K562 (cell line): ENCODE measurements around the gene CCDC181.

Experiments
- ASH1L ChIP-seq: fragments of 450-650 bp; IDR thresholded peaks from 2 replicates; pipeline ENCODE4 v1.6.1; 2018; ENCODE audit warnings: borderline replicate concordance, mild to moderate bottlenecking, low read depth; ENCODE audit not compliant: partially characterized antibody
- SOX6 ChIP-seq: fragments of 450-650 bp; IDR thresholded peaks from 2 replicates; pipeline ENCODE4 v1.6.1; 2014; ENCODE audit warnings: mild to moderate bottlenecking

DNA sequence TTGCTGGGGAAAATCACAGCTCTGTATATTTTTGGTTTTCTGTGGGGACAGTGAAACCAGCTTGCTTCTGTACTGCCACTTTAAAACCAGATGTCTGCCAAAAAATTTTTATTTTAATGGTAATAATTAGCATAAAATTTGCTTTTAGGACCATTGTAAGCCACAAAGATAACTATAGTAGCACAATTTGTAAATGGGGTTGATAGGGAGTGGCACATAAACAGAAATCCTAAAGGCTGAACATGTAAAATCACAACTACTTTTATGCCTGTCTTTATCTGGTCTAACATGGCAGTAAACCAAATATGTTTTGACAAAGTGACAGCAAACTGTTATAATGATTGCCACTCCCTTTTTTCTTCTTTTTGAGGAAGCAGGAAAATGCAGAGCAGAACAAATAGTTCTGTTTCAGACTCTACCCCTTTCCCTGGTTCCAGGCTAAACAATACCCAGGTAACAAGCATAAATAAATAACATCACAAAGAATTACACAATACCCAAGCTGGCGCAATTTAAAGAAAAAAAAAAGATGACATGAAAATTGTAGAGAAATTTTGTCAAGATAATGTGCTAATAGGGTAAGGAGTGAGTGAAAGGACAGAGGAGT lies 24.0 kb upstream of the CCDC181 start:
- TF ChIP-seq SOX6 (no peak), ASH1L (no peak)
